ENCODE results near the gene APLNR.

- TF ChIP-seq CTCF (conservative IDR thresholded peaks at IDR 0.05 in 1 of 2, IDR thresholded peaks at IDR 0.05 in 1 of 2; ENCODE audit: low read depth in 1 of 2, low read length in 2 of 2), result no peak
- TF ChIP-seq EZH2 (IDR thresholded peaks at IDR 0.05; ENCODE audit: low read length, missing control alignments), result no peak
These were observed 17.9 kb downstream of the APLNR start for GRCh38 chr11:57219021-57219627.

Measured in fibroblast of lung (primary cell).